DMS 273 (cell line): ENCODE measurements around the gene ERAS.
A peak's percentile ranks its signal among the peaks of the same experiment; 100 is the strongest.
"Not testable (repeated sequence)": the region's sequence is repeated elsewhere in the genome, so short reads cannot be mapped to it uniquely, and the experiment has no call there.

Experiments used
- DNase-seq: peaks from one replicate; lab custom pipeline; 2025; ENCODE audit not compliant: unreplicated experiment; lab: John Stamatoyannopoulos, UW

Gene ERAS

DNA sequence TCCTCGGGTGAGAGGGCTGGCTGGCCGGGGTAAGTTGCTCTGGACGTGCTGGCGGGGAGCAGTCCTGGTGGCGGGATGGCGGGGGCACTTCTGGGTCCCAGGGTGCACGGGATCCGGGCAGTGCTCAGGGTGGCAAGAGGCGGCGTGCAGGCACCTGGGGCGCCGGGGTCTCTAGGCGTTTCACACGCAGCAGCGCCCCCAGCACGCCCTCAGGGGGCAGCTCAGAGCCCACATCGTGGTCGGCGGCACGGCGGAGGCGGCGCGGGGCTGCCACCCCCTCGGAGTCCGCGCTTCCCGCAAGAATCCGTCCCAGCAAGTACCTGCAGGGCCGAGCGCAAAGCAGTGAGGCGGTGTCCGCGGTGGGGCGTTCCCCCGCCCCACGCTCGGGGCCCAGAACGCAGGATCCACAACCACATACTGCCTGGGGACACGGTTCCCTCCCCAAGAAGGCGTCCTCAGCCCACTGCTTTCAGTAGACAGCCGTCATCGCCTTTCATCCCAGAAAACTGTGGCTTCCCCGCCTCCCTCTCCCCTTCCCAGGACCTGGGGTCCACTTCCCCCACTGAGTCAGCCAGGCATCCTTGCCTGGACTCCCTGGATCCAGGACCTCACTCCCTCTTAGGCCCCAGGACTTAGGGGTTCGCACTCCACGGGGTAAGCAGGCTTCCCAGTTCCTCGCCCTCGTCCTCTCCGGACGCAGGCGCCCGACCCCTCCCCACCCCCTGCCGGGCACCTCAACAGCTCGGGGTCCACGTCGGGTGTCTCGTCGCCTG is 5.0 kb downstream of the ERAS start:
- DNase-seq: no peak

GRCh38 chrX:48831909-48832291 is 5.6 kb downstream of the ERAS start:
- no peak for DNase-seq

- DNase-seq: no peak
Observed at GRCh38 chrX:48833542-48834138, 7.3 kb downstream of the ERAS start.

GRCh38 chrX:48834383-48834709 is 8.0 kb downstream of the ERAS start:
- DNase-seq: peak; percentile 17

DNA sequence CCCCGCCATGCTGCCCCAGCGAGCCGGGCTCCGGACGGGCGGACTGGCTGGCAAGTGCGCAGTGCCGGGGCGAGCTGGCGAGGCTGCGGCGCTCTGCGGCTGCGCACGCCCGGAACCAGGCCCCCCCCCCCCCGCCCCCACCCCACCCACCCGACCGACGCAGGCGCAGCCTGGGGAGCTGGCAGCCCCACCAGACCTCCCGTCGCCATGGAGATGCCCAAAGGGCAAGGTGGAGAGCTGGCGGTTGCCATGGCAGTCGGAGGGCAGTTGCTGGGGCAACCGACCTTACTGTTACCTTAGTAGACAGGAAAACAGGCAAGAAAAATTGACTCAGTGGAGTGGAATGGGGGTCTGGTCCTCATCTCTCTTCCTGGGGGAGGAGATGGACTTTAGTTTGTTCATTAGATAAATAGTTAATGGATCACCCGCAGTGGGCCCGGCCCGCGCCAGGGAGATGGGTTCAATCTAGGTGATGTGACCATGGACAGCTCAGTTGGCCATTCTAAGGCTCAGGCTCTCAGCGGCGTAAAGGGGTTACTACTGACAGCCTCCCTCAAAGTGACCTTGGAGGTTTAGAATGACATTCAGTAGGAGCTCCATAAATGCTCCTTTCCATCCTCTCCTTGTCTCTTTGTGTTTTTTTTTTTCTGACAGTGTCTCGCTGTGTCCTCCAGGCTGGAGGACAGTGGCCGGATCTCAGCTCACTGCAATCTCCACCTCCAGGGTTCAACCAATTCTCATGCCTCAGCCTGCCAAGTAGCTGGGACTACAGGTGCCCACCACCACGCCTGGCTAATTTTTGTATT is 9.4 kb downstream of the ERAS start, which contains the start of gene PCSK1N:
Gene PCSK1N (minus strand): TSS at position 87 of the 806 bp plus-strand sequence. CDS start 78 bp downstream, at position 9.
- DNase-seq: peak; percentile 93

- DNase-seq: no peak
Observed at GRCh38 chrX:48839686-48840085, 13.4 kb downstream of the ERAS start.

GRCh38 chrX:48848847-48849246 is 22.5 kb downstream of the ERAS start:
- no peak for DNase-seq

DNA sequence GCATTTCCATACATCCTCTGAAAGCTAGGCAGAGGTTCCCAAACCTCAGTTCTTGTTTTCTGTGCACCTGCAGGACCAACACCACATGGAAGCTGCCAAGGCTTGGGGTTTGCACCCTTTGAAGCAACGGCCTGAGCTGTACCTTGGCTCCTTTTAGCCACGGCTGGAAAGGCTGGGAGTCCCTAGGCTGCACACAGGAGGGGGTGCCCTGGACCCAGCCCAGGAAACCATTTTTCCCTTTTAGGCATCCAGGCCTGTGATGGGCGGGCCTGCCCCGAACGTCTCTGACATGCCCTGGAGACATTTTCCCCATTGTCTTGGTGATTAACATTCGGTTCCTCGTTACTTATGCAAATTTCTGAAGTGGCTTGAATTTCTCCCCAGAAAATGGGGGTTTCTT is 26.5 kb downstream of the ERAS start:
- DNase-seq: no peak

DNA sequence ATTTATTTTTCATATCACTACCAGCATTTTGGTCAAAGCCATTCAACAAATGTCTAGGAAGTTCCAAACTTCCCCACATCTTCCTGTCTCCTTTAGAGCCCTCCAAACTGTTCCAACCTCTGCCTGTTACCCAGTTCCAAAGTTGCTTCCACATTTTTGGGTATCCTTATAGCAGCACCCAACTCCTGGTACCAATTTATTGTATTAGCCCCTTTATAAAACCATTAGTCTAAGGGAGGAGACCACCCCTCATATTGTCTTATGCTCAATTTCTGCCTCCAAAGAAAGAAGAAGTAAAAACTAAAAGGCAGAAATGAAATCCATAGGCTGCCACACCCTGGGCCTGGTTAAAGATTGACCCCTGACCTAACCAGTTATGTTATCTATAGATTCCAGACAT is 27.2 kb downstream of the ERAS start:
- not testable (repeated sequence) for DNase-seq

DNA sequence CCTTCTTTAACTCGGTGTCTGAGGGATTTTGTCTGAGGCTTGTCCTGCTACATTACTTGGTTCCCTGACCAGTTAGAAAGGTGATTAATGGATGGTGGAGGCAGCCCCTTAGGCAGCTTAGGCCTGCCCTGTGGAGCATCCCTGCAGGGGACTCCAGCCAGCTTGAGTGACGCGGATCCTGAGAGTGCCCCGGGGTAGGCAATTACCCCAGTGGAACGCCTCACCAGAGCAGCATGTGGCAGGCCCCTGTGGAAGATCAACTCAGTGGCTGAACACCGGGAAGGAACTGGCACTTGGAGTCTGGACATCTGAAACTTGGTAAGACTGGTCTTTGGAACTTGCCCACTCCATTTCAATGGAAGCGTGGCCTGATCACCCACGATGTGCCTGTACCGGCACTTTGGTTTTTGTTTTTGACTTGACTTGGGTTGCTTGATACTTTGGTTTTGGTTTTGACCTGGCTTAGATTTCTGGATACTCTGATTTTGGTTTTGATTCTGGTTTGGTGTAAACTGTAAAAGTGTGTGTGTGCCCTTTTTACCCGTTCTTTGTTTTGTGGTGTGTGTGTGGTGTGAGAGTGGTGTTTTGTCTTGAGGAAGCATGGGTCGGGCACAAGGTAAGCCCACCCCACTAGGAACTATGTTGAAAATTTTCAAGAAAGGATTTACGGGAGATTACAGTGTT is 27.9 kb downstream of the ERAS start:
- DNase-seq: not testable (repeated sequence)

GRCh38 chrX:48854898-48855297 is 28.6 kb downstream of the ERAS start:
- peak; percentile 34 for DNase-seq

DNA sequence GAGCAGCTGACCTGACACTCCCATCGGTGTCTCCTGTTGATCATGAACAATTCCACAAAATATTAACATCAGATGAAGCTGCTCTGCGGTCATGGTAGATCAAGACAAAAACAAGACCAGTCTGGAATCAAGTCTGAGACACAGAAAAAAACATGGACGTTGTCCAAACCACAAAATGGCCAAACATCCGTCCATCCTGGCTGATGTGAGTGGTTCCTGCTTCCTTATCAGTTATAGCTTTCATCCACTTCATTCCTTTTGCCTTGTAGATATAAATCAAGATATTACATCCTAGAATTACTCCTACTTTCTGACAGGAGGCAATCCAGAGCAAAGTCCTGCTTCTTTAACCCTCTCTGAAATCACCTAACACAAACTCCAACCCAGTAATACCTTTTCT is 37.9 kb downstream of the ERAS start:
- DNase-seq: no peak

- DNase-seq: not testable (repeated sequence)
Observed at GRCh38 chrX:48872017-48872416, 45.7 kb downstream of the ERAS start.

DNA sequence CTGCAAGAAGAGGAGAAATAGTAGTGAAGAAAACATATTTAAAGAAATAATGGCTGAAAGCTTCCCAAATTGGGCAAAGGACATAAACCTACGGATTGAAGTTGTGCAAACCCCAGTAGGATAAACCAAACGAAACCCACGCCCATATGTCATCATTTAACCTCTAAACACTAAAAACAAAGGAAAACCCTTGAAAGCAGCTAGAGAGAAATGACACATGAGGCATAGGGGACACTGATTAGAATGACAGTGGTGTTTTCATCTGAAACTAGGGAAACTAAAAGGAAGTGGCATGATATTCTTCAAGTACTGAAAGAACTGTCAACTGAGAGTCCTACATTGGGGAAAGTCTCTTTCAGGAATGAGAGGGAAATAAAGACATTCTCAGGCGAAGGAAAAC is 50.6 kb downstream of the ERAS start:
- not testable (repeated sequence) for DNase-seq
